ENCODE results near the gene UFSP1.
"Not testable (repeated sequence)": the region's sequence is repeated elsewhere in the genome, so short reads cannot be mapped to it uniquely, and the experiment has no call there.

Gene UFSP1

DNA sequence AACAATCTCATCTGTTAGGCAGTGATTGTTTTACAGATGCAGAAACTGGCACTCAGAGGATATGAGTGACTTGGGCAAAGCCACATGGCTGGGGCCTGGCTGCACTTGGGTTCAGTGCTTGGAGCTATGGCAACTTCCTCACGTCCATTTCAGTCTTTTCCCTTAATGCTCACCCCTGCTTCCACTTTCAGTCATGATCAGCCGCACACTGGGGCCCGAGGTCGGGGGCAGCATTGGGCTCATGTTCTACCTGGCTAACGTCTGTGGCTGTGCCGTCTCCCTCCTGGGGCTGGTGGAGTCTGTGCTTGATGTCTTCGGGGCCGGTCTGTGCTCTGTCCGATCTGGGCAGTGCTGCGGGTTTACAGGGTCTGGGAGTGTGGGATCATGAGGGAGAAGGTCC, 34.0 kb downstream of the UFSP1 start:
- no peak overlapping the region for H3K27ac ChIP-seq
- TF ChIP-seq, protein P1, sequence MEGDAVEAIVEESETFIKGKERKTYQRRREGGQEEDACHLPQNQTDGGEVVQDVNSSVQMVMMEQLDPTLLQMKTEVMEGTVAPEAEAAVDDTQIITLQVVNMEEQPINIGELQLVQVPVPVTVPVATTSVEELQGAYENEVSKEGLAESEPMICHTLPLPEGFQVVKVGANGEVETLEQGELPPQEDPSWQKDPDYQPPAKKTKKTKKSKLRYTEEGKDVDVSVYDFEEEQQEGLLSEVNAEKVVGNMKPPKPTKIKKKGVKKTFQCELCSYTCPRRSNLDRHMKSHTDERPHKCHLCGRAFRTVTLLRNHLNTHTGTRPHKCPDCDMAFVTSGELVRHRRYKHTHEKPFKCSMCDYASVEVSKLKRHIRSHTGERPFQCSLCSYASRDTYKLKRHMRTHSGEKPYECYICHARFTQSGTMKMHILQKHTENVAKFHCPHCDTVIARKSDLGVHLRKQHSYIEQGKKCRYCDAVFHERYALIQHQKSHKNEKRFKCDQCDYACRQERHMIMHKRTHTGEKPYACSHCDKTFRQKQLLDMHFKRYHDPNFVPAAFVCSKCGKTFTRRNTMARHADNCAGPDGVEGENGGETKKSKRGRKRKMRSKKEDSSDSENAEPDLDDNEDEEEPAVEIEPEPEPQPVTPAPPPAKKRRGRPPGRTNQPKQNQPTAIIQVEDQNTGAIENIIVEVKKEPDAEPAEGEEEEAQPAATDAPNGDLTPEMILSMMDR (conservative IDR thresholded peaks at IDR 0.05), result no peak

DNA sequence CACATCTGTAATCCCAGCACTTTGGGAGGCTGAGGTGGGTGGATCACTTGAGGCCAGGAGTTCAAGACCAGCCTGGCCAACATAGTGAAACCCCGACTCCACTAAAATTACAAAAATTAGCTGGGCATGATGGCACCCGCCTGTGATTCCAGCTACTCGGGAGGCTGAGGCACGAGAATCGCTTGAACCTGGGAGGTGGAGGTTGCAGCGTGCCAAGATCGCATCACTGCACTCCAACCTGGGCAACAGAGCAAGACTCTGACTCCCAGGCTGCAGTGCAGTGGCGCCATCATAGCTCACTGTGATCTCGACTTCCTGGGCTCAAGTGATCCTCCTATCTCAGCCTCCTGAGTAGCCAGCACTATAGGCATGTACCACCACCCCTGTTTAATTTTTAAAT, 34.6 kb downstream of the UFSP1 start:
- not testable (repeated sequence) for H3K27ac ChIP-seq

DNA sequence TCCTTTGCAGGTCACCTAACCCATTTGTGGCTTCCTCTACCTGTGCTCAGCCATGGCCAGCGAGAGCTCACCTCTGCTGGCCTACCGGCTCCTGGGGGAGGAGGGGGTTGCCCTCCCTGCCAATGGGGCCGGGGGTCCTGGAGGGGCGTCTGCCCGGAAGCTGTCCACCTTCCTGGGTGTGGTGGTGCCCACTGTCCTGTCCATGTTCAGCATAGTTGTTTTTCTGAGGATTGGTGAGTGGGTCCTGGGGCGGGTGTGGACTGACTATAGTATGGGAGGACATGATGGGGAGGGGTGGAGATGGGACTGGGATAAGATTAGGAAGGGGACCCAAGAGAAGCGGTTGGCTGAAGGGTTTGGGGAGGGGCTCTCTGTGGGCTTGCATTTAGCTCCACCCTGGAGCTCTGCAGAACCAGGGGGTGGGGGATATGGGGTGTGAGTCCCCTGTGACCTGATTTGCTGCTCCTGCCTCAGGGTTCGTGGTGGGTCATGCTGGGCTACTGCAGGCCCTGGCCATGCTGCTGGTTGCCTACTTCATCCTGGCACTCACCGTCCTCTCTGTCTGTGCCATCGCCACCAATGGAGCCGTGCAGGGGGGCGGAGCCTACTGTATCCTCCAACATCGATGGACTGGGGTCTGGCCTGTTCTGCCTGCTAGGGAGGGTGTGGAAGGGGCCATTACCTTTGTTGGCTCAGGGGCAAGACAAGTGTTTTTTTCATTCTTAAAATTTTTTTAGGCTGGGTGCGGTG, 35.2 kb downstream of the UFSP1 start:
- TF ChIP-seq, protein P1 (conservative IDR thresholded peaks at IDR 0.05), result no peak
- H3K27ac ChIP-seq, result no peak overlapping the region

DNA sequence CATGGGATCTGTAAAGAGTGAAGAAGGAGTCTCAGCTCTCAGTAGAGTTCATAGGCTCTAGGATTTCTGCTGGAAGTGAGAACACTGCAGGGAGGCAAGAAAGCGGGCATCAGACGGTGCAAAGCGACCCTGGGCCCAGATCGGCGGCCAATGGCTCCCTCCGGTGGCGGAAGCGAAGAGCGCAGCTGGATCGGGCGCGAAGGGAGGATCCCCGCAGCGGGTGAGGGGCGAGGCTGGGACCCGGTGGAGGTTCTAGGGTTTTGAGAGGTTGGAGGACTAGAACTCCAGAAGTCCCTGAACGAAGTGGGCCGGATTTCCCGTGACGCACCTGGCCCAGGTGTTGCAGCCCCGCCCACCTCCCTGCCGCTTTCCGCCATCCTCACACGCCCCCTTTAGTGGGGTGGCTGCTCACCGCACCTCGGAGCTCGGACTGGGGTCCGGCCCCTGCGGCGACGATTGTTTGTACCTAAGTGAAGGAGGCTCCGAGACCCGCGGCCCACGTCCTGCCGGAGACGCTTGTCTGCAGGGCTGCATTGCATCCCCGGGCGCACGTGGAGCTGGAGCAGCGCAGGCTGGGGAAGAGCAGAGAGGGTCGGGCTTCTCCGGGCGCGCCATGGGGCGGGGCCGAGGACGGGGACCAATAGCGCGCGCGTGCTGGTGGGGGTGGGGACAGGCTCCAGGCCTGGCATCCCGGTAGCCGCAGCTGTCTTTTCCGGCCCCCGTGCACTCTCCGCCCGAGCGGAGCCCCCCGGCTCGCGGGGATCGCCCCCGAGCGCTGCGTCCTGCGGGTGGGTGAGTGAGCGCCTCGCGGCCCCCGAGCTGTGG, 37.3 kb downstream of the UFSP1 start, which contains the start of gene SLC12A9:
Gene SLC12A9 (plus strand): TSS at position 666 of the 825 bp plus-strand sequence. CDS start 1,485 bp downstream, outside the sequence.
- TF ChIP-seq, protein P1 (conservative IDR thresholded peaks at IDR 0.05), result peak; percentile 92
- peak within 1 kb of the TSS; percentile 74 for H3K27ac ChIP-seq

DNA sequence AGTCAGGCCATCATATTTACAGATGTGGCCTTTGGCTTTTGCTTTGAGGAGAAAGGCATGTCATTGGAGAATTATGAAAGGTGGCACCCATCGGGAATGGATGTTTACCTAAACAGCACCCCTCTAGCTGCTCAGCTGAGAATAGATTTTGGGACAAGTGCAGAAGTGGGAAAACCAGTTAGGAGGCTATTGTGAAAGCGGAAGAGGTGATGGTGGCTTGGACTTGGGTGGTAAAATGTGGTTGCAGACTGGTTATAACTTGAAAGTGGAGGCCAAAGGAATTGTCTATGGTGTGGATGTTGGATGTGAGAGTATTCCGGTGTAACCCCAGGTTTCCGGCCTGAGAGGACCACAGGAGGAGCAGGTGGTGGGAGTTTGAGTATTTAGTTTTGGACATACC, 42.2 kb downstream of the UFSP1 start:
- TF ChIP-seq, protein P1 (conservative IDR thresholded peaks at IDR 0.05), result no peak

DNA sequence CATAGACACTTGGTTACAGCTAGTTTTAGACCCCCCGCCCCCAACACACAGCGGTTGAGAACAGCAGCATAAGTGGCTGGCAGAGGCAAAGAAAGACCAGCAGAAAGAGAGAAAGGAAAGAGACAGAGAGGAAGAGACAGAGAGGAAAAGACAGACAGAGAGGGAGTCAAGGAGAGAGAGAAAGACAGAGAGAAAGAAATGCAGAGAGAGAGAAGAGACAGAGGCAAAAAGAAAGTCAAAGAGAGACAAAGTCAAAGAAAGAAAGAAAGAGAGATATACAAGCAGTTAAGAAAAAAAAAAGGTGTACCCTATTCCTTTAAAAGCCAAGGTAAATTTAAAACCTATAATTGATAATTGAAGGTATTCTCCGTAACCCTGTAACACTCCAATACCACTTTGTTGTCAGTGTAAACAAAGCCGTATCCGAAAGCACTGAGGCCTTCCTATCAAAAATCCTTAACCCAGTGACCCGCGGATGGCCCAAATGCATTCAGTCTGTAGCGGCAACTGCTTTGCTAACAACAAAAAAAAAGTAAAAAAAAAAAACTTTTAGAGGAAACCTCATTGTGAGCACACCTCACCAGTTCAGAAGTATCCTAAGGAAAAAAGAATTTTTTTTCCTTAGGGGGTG, 48.9 kb downstream of the UFSP1 start:
- TF ChIP-seq, protein P1 (conservative IDR thresholded peaks at IDR 0.05), result no peak
- H3K27ac ChIP-seq, result no peak overlapping the region

More for the DNA sequence above, 42.2 kb downstream of the UFSP1 start:
- no peak overlapping the region for H3K27ac ChIP-seq

DNA sequence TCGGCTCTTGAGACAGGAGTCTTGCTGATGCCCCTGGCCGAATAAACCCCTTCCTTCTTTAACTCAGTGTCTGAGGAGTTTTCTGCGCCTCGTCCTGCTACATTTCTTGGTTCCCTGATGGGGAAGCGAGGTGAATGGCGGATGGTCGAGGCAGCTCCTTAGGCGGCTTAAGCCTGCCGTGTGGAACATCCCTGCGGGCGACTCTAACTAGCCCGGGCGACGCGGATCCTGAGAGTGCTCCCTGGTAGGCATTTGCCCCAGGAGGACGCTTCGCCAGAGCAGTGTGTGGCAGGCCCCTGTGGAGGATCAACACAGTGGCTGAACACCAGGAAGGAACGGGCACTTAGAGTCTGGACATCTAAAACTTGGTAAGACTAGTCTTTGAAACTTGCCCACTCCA, 50.2 kb downstream of the UFSP1 start:
- H3K27ac ChIP-seq, result no peak overlapping the region
- TF ChIP-seq, protein P1 (conservative IDR thresholded peaks at IDR 0.05), result no peak

Data from VCaP (cell line).